Measurements from ENCODE around the gene PRKCB. TPM values are rescaled to one million over a fixed set of nuclear protein-coding genes. Genes with fewer than 3 reads are reported as not detected.
"Not testable (repeated sequence)": the region's sequence is repeated elsewhere in the genome, so short reads cannot be mapped to it uniquely, and the experiment has no call there.

The PRKCB gene
- polyA plus RNA-seq, 2 of the 4 experiments (the other 2 are of a cell fraction): 0.09 to 0.22 TPM

- DNase-seq (ENCODE audit: low read depth in 1 of 2, low spot score in 1 of 2) (no peak), ATAC-seq (0 out of 6 replicates have a peak, but pooled peaks of 1 of the 2 experiments have one; percentile 30), FAIRE-seq (no peak)
- Histone ChIP-seq H3K4me1 (no peaks in the 10 kb centered on the region), H3K4me3 (no peak overlapping the region), H3K27ac (no peak overlapping the region), H3K9me3 (no peaks in the 10 kb centered on the region), H3K4me2 (no peak overlapping the region)
- no peak for TF ChIP-seq CBX8 (IDR thresholded peaks at IDR 0.05)
- no peak for TF ChIP-seq ZFP36 (IDR thresholded peaks at IDR 0.05; ENCODE audit: borderline replicate concordance, partially characterized antibody)
- TF ChIP-seq POLR2AphosphoS2 (conservative IDR thresholded peaks at IDR 0.05; ENCODE audit: low read length): no peak
- no peak for TF ChIP-seq ATOH8 (CRISPR knock-in tag; IDR thresholded peaks at IDR 0.05; ENCODE audit: low read depth)
- TF ChIP-seq HDAC2 (IDR thresholded peaks at IDR 0.05): no peak
- TF ChIP-seq EHF (CRISPR knock-in tag; IDR thresholded peaks at IDR 0.05): no peak
- TF ChIP-seq FOSB (CRISPR knock-in tag; IDR thresholded peaks at IDR 0.05): no peak
- TF ChIP-seq PHF8 (IDR thresholded peaks at IDR 0.05; ENCODE audit: borderline replicate concordance, low read depth): no peak
- TF ChIP-seq EHMT2 (IDR thresholded peaks at IDR 0.05; ENCODE audit: low read depth): no peak
- no peak for TF ChIP-seq HES2 (IDR thresholded peaks at IDR 0.05)
- no peak for TF ChIP-seq RARB (CRISPR knock-in tag; IDR thresholded peaks at IDR 0.05)
- TF ChIP-seq HOXA7 (CRISPR knock-in tag; IDR thresholded peaks at IDR 0.05): no peak
- no peak for TF ChIP-seq FOXS1 (CRISPR knock-in tag; IDR thresholded peaks at IDR 0.05)
- 36% methylated on average over 6 of the region's 6 CpGs for WGBS (ENCODE audit: missing lambda C conversion rate)
- POLR2A ChIA-PET: interaction anchor here (0.6 kb wide), 1 partner anchor 624 kb away, joined by 3 read pairs; the partner anchor contains the start of gene RBBP6
- CTCF ChIA-PET: no interaction called here
These were observed 79.3 kb downstream of the PRKCB start for GRCh38 chr16:23914946-23915530.

- FAIRE-seq; ATAC-seq; H3K9me3 ChIP-seq; POLR2A ChIA-PET; CTCF ChIA-PET; H3K27ac ChIP-seq; H3K4me3 ChIP-seq; H3K4me1 ChIP-seq; DNase-seq (ENCODE audit: low read depth in 1 of 2, low spot score in 1 of 2); H3K4me2 ChIP-seq: not testable (repeated sequence)
- WGBS (ENCODE audit: missing lambda C conversion rate): 30% methylated on average over 1 of the region's 1 CpG
These were observed 80.8 kb downstream of the PRKCB start for GRCh38 chr16:23916552-23916951.

GRCh38 chr16:23917621-23918020, 81.8 kb downstream of the PRKCB start:
- 51% methylated on average over 6 of the region's 6 CpGs for WGBS (ENCODE audit: missing lambda C conversion rate)
- no peak overlapping the region for H3K4me3 ChIP-seq
- ChIA-PET POLR2A (no interaction called here), CTCF (no interaction called here)
- no peak overlapping the region for H3K4me2 ChIP-seq
- no peaks in the 10 kb centered on the region for H3K4me1 ChIP-seq
- no peaks in the 10 kb centered on the region for H3K9me3 ChIP-seq
- ATAC-seq (no peak), DNase-seq (ENCODE audit: low read depth in 1 of 2, low spot score in 1 of 2) (no peak), FAIRE-seq (no peak)
- TF ChIP-seq FOSL2 (IDR thresholded peaks at IDR 0.05): no peak
- no peak for TF ChIP-seq FOSL2 (CRISPR knock-in tag; IDR thresholded peaks at IDR 0.05)
- TF ChIP-seq POLR2AphosphoS2 (conservative IDR thresholded peaks at IDR 0.05; ENCODE audit: low read length): no peak
- TF ChIP-seq RCOR1 (IDR thresholded peaks at IDR 0.05; ENCODE audit: low read depth, low read length): no peak
- no peak for TF ChIP-seq ATOH8 (CRISPR knock-in tag; IDR thresholded peaks at IDR 0.05; ENCODE audit: low read depth)
- TF ChIP-seq ELK1 (IDR thresholded peaks at IDR 0.05; ENCODE audit: low read depth, low read length): no peak
- no peak for TF ChIP-seq TFCP2L1 (CRISPR knock-in tag; IDR thresholded peaks at IDR 0.05)
- TF ChIP-seq HOXA7 (CRISPR knock-in tag; IDR thresholded peaks at IDR 0.05): no peak
- TF ChIP-seq HMGXB4 (CRISPR knock-in tag; IDR thresholded peaks at IDR 0.05; ENCODE audit: borderline replicate concordance): no peak
- no peak overlapping the region for H3K27ac ChIP-seq

All from A549 (cell line).